Measurements from ENCODE around the gene U2AF1L4. TPM values are rescaled to one million over a fixed set of nuclear protein-coding genes. Genes with fewer than 3 reads are reported as not detected.

U2AF1L4 gene
- total RNA-seq, 2 donors from 2014 or later: 14.6 to 45.0 TPM

DNA sequence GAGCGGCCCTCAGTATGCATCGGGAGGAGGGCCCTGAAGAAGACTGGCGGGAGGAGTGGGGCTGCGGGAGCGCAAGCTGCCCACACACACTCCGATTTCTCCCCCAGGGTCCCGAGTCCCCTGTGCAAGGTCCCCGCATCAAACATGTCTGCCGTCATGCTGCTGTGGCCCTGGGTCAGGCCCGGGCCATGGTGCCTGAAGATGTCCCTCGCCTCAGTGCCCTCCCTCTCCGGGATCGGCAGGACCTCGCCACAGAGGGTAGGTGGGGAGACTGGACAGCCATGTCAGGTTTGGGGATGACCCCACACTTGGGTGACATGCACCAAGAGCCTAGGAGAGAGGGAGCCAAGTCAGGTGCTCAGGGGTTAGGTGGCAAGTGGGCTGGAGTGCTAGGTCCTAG, 22.8 kb downstream of the U2AF1L4 start:
- Histone ChIP-seq H3K9me3 (no peaks in the 10 kb centered on the region), H3K4me3 (no peak overlapping the region), H3K27ac (no peak overlapping the region), H3K27me3 (replicated peaks; ENCODE audit: insufficient read depth) (no peaks in the 10 kb centered on the region), H3K36me3 (peaks cover 36 to 55% of the 10 kb centered on the region in 2 donors), H3K4me1 (replicated peaks) (peaks cover 9% of the 10 kb centered on the region)
- DNase-seq (ENCODE audit: low spot score): no peak
- 90% methylated on average over 14 of the region's 14 CpGs for WGBS
- intact Hi-C loops (cut with DNase I): no loop called here
- no peak for TF ChIP-seq POLR2AphosphoS5 (IDR thresholded peaks at IDR 0.05)
- TF ChIP-seq, protein P1, sequence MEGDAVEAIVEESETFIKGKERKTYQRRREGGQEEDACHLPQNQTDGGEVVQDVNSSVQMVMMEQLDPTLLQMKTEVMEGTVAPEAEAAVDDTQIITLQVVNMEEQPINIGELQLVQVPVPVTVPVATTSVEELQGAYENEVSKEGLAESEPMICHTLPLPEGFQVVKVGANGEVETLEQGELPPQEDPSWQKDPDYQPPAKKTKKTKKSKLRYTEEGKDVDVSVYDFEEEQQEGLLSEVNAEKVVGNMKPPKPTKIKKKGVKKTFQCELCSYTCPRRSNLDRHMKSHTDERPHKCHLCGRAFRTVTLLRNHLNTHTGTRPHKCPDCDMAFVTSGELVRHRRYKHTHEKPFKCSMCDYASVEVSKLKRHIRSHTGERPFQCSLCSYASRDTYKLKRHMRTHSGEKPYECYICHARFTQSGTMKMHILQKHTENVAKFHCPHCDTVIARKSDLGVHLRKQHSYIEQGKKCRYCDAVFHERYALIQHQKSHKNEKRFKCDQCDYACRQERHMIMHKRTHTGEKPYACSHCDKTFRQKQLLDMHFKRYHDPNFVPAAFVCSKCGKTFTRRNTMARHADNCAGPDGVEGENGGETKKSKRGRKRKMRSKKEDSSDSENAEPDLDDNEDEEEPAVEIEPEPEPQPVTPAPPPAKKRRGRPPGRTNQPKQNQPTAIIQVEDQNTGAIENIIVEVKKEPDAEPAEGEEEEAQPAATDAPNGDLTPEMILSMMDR (IDR thresholded peaks at IDR 0.05): no peak

DNA sequence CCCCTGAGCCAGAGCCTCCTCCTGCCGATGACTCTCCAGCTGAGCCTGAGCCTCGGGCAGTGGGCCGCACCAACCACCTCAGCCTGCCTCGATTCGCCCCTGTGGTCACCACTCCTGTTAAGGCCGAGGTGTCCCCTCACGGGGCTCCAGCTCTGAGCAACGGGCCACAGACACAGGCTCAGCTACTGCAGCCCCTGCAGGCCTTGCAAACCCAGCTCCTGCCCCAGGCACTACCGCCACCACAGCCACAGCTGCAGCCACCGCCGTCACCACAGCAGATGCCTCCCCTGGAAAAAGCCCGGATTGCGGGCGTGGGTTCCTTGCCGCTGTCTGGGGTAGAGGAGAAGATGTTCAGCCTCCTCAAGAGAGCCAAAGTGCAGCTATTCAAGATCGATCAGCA, 23.8 kb downstream of the U2AF1L4 start:
- 87% methylated on average over 16 of the region's 16 CpGs for WGBS

DNA sequence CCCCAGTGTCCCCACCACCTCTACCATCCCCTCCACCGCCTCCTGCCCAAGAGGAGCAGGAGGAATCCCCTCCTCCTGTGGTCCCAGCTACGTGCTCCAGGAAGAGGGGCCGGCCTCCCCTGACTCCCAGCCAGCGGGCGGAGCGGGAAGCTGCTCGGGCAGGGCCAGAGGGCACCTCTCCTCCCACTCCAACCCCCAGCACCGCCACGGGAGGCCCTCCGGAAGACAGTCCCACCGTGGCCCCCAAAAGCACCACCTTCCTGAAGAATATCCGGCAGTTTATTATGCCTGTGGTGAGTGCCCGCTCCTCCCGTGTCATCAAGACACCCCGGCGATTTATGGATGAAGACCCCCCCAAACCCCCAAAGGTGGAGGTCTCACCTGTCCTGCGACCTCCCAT, 24.6 kb downstream of the U2AF1L4 start:
- Histone ChIP-seq H3K9me3 (no peaks in the 10 kb centered on the region), H3K27me3 (replicated peaks; ENCODE audit: insufficient read depth) (no peaks in the 10 kb centered on the region), H3K4me1 (replicated peaks) (peaks cover 14% of the 10 kb centered on the region), H3K27ac (no peak overlapping the region), H3K4me3 (no peak overlapping the region), H3K36me3 (peaks cover 30 to 40% of the 10 kb centered on the region in 2 donors)
- DNase-seq (ENCODE audit: low spot score): no peak
- intact Hi-C loops (cut with DNase I): no loop called here
- no peak for TF ChIP-seq POLR2A (IDR thresholded peaks at IDR 0.05)
- TF ChIP-seq, protein P1 (IDR thresholded peaks at IDR 0.05): no peak
- no peak for TF ChIP-seq POLR2AphosphoS5 (IDR thresholded peaks at IDR 0.05)
- WGBS: 81% methylated on average over 15 of the region's 17 CpGs

More for the DNA sequence above, 23.8 kb downstream of the U2AF1L4 start:
- Histone ChIP-seq H3K27ac (no peak overlapping the region), H3K4me3 (no peak overlapping the region), H3K9me3 (no peaks in the 10 kb centered on the region), H3K27me3 (replicated peaks; ENCODE audit: insufficient read depth) (no peaks in the 10 kb centered on the region), H3K4me1 (replicated peaks) (peaks cover 9% of the 10 kb centered on the region), H3K36me3 (peaks cover 31 to 46% of the 10 kb centered on the region in 2 donors)
- intact Hi-C loops (cut with DNase I): no loop called here
- DNase-seq (ENCODE audit: low spot score): no peak
- no peak for TF ChIP-seq POLR2A (IDR thresholded peaks at IDR 0.05)
- TF ChIP-seq, protein P1 (IDR thresholded peaks at IDR 0.05): no peak
- no peak for TF ChIP-seq POLR2AphosphoS5 (IDR thresholded peaks at IDR 0.05)

DNA sequence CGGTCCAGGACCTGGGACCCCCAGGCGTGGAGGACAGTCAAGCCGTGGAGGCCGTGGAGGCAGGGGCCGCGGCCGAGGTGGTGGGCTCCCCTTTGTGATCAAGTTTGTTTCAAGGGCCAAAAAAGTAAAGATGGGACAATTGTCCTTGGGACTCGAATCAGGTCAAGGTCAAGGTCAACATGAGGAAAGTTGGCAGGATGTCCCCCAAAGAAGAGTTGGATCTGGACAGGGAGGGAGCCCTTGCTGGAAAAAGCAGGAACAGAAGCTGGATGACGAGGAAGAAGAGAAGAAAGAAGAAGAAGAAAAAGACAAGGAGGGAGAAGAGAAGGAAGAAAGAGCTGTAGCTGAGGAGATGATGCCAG, 25.1 kb downstream of the U2AF1L4 start:
- intact Hi-C loops (cut with DNase I): no loop called here
- Histone ChIP-seq H3K4me1 (replicated peaks) (peaks cover 15% of the 10 kb centered on the region), H3K4me3 (no peak overlapping the region), H3K9me3 (no peaks in the 10 kb centered on the region), H3K27ac (no peak overlapping the region), H3K36me3 (peaks cover 25 to 35% of the 10 kb centered on the region in 2 donors), H3K27me3 (replicated peaks; ENCODE audit: insufficient read depth) (no peaks in the 10 kb centered on the region)
- 94% methylated on average over 9 of the region's 9 CpGs for WGBS
- no peak for DNase-seq (ENCODE audit: low spot score)
- TF ChIP-seq, protein P1 (IDR thresholded peaks at IDR 0.05): no peak
- no peak for TF ChIP-seq POLR2A (IDR thresholded peaks at IDR 0.05)
- no peak for TF ChIP-seq POLR2AphosphoS5 (IDR thresholded peaks at IDR 0.05)

DNA sequence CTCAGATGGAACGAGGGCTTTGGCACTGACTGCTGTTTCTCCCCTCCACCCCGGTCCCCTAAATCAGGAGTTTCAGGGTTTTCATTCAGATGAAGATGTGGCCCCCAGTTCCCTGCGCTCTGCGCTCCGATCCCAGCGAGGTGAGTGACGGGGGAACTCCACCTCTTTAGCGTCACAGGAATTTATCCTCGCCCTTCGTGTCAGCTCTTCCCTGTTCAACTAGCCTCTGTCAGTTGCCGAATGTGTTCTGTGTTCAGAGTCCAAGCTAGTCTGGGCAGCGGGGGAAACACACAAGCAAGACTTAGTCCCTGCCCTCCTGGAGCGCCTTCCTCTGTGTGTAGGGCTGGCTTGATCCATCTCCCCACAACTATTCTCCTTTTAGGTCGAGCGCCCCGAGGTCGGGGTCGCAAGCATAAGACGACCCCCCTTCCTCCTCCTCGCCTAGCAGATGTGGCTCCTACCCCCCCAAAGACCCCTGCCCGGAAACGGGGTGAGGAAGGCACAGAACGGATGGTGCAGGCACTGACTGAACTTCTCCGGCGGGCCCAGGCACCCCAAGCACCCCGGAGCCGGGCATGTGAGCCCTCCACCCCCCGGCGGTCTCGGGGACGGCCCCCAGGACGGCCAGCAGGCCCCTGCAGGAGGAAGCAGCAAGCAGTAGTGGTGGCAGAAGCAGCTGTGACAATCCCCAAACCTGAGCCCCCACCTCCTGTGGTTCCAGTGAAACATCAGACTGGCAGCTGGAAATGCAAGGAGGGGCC, 25.6 kb downstream of the U2AF1L4 start:
- Histone ChIP-seq H3K36me3 (peaks cover 20 to 29% of the 10 kb centered on the region in 2 donors), H3K9me3 (no peaks in the 10 kb centered on the region), H3K4me3 (peak overlapping the region in 1 of 2 donors; percentile 93), H3K27me3 (replicated peaks; ENCODE audit: insufficient read depth) (no peaks in the 10 kb centered on the region), H3K4me1 (replicated peaks) (peaks cover 15% of the 10 kb centered on the region), H3K27ac (peak overlapping the region in 1 of 2 donors; percentile 91)
- 86% methylated on average over 32 of the region's 32 CpGs for WGBS
- intact Hi-C loops (cut with DNase I): loop anchor here (10.0 kb wide), 1 partner anchor 365 kb away; the partner anchor contains the start of gene FFAR3
- TF ChIP-seq, protein P1 (IDR thresholded peaks at IDR 0.05): no peak
- no peak for TF ChIP-seq POLR2AphosphoS5 (IDR thresholded peaks at IDR 0.05)
- no peak for TF ChIP-seq POLR2A (IDR thresholded peaks at IDR 0.05)
- no peak for DNase-seq (ENCODE audit: low spot score)
